Naive thymus-derived CD4-positive, alpha-beta T cell (primary cell): ENCODE results near the gene SDS. TPM values are rescaled to one million over a fixed set of nuclear protein-coding genes. Genes with fewer than 3 reads are reported as not detected.

ENCODE experiments used
- ATAC-seq: fragments of 150-1000 bp; cut with Tn5 transposase; 2 replicates; pipeline ENCODE4 v1.10.0; 2021; ENCODE audit warnings: mild to moderate bottlenecking, moderate library complexity
- CTCF ChIA-PET: fragments of 350-600 bp; sonication (Branson Sonifier 250); formaldehyde crosslinking; loops from one replicate; lab custom pipeline; 2021; ENCODE audit warnings: antibody characterized with exemption; lab: Charles Lee
- POLR2A ChIA-PET: fragments of 350-600 bp; sonication (Branson Sonifier 250); formaldehyde crosslinking; loops from one replicate; lab custom pipeline; 2021; ENCODE audit warnings: antibody characterized with exemption, inconsistent platforms; lab: Charles Lee
- DNase-seq, 9 donors: peaks; one replicate each; pipeline versions ENCODE4 v3.0.0 to v3.0.0-alpha.2; 2020 to 2022; ENCODE audit warnings: mixed read lengths in 1 of 9
- H3K27ac ChIP-seq: one replicate; pipeline ENCODE4 v1.7.0; 2013; ENCODE audit warnings: mild to moderate bottlenecking, low read depth, low read length, moderate library complexity
- H3K27me3 ChIP-seq, 2 donors: one replicate each; pipeline ENCODE4 v1.7.0; 2013; ENCODE audit warnings: low read length in 2 of 2, mild to moderate bottlenecking in 2 of 2, moderate library complexity in 2 of 2; ENCODE audit not compliant: control insufficient read depth in 2 of 2, insufficient read depth in 2 of 2
- H3K36me3 ChIP-seq, 3 experiments: 1 replicate in 2 of 3; 2 replicates in 1 of 3; pipeline ENCODE4 v1.7.0; 2013; ENCODE audit warnings: low read length in 3 of 3, mild to moderate bottlenecking in 3 of 3, moderate library complexity in 1 of 3; ENCODE audit not compliant: insufficient read depth in 3 of 3, control insufficient read depth in 2 of 3
- H3K4me1 ChIP-seq, 2 donors: one replicate each; pipeline ENCODE4 v1.7.0; 2013; ENCODE audit warnings: low read length in 2 of 2, mild to moderate bottlenecking in 2 of 2, moderate library complexity in 1 of 2; ENCODE audit not compliant: control insufficient read depth in 2 of 2, insufficient read depth in 2 of 2
- H3K4me3 ChIP-seq: 2 replicates; pipeline ENCODE4 v1.7.0; 2013; ENCODE audit warnings: mild to moderate bottlenecking, low read length
- H3K9me3 ChIP-seq, 3 experiments: 1 replicate in 2 of 3; 2 replicates in 1 of 3; pipeline ENCODE4 v1.7.0; 2013; ENCODE audit warnings: low read length in 3 of 3; ENCODE audit not compliant: control insufficient read depth in 2 of 3
- H3K27ac Mint-ChIP-seq, 9 donors: one replicate each; pipeline ENCODE4 v1.8.0; 2020 to 2022; ENCODE audit warnings: mixed read lengths in 9 of 9, mild to moderate bottlenecking in 8 of 9, moderate library complexity in 5 of 9, inconsistent platforms in 2 of 9
- H3K27me3 Mint-ChIP-seq, 5 donors: one replicate each; pipeline ENCODE4 v1.8.0; 2021 to 2022; ENCODE audit warnings: mixed read lengths in 5 of 5, mild to moderate bottlenecking in 1 of 5
- H3K36me3 Mint-ChIP-seq, 5 donors: one replicate each; pipeline ENCODE4 v1.8.0; 2020 to 2022; ENCODE audit warnings: mixed read lengths in 5 of 5, mild to moderate bottlenecking in 3 of 5, inconsistent platforms in 1 of 5
- H3K4me1 Mint-ChIP-seq, 7 donors: one replicate each; pipeline ENCODE4 v1.8.0; 2020 to 2022; ENCODE audit warnings: mixed read lengths in 7 of 7, mild to moderate bottlenecking in 3 of 7, inconsistent platforms in 1 of 7
- H3K4me3 Mint-ChIP-seq, 10 donors: one replicate each; pipeline ENCODE4 v1.8.0; 2020 to 2022; ENCODE audit warnings: mild to moderate bottlenecking in 10 of 10, mixed read lengths in 10 of 10, moderate library complexity in 6 of 10, inconsistent platforms in 2 of 10
- H3K9me3 Mint-ChIP-seq, 11 donors: one replicate each; pipeline ENCODE4 v1.8.0; 2020 to 2022; ENCODE audit warnings: mixed read lengths in 11 of 11, mild to moderate bottlenecking in 4 of 11, inconsistent platforms in 1 of 11, moderate library complexity in 1 of 11
- intact Hi-C, 2 donors: fragments of 100-400 bp; cut with micrococcal nuclease; formaldehyde crosslinking; loops; one replicate each; pipeline ENCODE4 v1.15.1; 2023
- polyA plus RNA-seq, 2 donors: library from polyadenylated mRNA; unstranded; fragments of 300-500 nt; fragmentation: Illumina TruSeq; gene quantifications; one replicate each; pipeline ENCODE4 v1.2.3, GENCODE V29; 2021
- total RNA-seq, 6 experiments: library from RNA in 5 of 6; stranded (reverse) in 5 of 6; gene quantifications; 1 replicate in 5 of 6; 2 replicates in 1 of 6; pipeline ENCODE4 v1.2.3 and lab custom pipeline; 2021 to 2026

Gene SDS
- total and polyA plus RNA-seq, 7 experiments from 2014 or later: 0.51 to 1.3 (median 0.76) TPM; not detected in 4

DNA sequence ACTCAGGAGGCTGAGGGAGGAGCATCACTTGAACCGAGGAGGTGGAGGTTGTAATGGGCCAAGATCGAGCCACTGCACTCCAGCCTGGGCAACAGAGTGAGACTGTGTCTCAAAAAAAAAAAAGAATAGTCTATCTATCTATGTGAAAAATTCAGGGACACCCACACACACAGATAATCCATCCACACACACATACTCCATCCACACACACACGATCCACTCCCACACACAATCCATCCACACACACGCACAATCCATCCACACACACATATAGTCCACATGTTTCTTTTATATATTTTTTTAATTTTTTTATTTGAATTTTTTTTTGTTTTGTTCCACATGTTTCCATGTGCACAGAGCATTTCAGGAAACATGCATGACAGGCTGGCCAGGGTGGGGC lies 3.3 kb downstream of the SDS start:
- H3K36me3 ChIP-seq: no peaks in the 10 kb centered on the region
- POLR2A ChIA-PET: no interaction called here
- CTCF ChIA-PET: no interaction called here
- peaks cover 0 to 4% (median 0%) of the 10 kb centered on the region in 5 donors for H3K36me3 Mint-ChIP-seq
- H3K27ac Mint-ChIP-seq: peak overlapping the region in 1 of 9 donors; percentile 8
- H3K4me3 Mint-ChIP-seq: no peak overlapping the region
- no peak overlapping the region for H3K4me3 ChIP-seq
- no peaks in the 10 kb centered on the region for H3K9me3 ChIP-seq
- H3K4me1 Mint-ChIP-seq: peaks cover 0 to 6% (median 0%) of the 10 kb centered on the region in 7 donors
- no peaks in the 10 kb centered on the region for H3K27me3 ChIP-seq
- intact Hi-C loops: no loop called here
- ATAC-seq (no peak), DNase-seq (no peak)
- H3K4me1 ChIP-seq: no peaks in the 10 kb centered on the region
- peaks cover 0 to 15% (median 7%) of the 10 kb centered on the region in 5 donors for H3K27me3 Mint-ChIP-seq
- no peak overlapping the region for H3K27ac ChIP-seq
- peaks cover 0 to 2% (median 0%) of the 10 kb centered on the region in 11 donors for H3K9me3 Mint-ChIP-seq

DNA sequence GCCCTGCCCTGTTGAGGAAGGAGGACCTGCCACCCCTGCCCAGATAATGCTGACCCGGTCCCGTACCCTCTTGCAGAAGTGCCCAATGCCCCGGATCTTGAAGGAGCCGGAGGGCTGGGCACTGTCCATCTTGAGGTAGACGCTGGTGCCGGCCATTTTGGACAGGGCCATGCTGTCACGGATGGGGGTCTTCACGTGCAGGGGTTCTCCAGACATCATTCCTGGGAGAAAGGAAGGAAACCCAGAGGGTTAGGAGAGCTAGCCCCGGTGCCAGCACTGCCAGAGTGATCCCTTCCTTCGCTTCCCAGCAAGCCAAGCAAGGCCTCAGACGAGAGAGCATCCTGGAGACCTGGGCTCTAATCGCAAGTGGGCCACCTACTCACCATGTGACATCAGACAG lies 4.2 kb downstream of the SDS start:
- peaks cover 0 to 13% (median 5%) of the 10 kb centered on the region in 5 donors for H3K27me3 Mint-ChIP-seq
- intact Hi-C loops: no loop called here

DNA sequence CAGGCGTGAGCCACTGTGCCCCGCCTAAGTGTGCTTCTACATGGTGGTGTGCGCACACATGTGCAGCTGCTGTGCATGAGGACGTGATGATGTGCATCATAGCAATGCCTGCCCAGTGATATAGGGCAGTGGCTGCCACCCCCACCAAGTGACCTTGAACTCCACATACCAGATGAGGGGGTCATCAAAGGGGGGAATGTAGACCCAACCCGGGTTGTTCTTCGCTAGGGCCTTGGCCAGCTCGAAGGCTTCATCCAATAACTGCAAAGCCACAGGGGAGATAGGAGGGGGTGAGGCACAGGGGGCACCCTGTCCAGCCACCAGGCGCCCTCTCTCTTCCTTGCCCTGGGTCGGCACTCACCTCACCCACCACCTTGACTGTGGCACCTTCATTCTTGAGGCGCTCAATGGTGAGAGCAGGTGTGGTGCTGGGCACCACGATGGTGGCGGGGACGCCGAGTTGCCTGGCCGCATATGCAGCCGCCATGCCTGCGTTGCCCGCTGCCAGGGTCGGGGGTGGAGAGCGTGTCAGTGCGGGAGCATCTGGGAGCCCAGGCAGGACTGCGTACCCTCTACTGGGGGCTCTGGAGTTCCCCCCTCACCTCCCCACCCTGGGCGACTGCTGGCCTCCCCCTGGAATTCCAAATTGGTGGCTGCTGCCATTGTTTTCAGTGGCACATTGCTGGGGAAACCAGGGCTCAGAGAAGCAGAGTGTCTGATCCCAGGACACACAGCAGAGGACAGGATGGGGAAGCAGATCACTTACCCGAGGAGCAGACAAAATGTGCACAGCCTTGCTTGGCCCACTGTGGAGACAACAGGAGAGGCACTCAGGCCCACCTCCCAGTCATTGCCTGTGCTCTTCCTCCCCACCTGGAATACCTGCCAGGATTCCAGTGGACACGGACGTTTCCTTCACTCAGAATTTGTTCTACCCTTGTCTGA lies 5.1 kb downstream of the SDS start:
- H3K27ac ChIP-seq: no peak overlapping the region
- ATAC-seq: no peak
- intact Hi-C loops: no loop called here
- CTCF ChIA-PET: no interaction called here
- peaks cover 0 to 1% (median 0%) of the 10 kb centered on the region in 5 donors for H3K36me3 Mint-ChIP-seq
- no peak overlapping the region for H3K4me3 Mint-ChIP-seq
- POLR2A ChIA-PET: no interaction called here
- no peaks in the 10 kb centered on the region for H3K9me3 ChIP-seq
- no peaks in the 10 kb centered on the region for H3K4me1 ChIP-seq
- H3K9me3 Mint-ChIP-seq: peaks cover 0 to 2% (median 0%) of the 10 kb centered on the region in 11 donors
- peaks cover 0 to 6% (median 0%) of the 10 kb centered on the region in 5 donors for H3K27me3 Mint-ChIP-seq
- H3K4me3 ChIP-seq: no peak overlapping the region
- no peaks in the 10 kb centered on the region for H3K4me1 Mint-ChIP-seq
- H3K36me3 ChIP-seq: no peaks in the 10 kb centered on the region
- no peak overlapping the region for H3K27ac Mint-ChIP-seq
- DNase-seq: no peak
- no peaks in the 10 kb centered on the region for H3K27me3 ChIP-seq

More for the DNA sequence above, 4.2 kb downstream of the SDS start:
- POLR2A ChIA-PET: no interaction called here
- peaks cover 0 to 2% (median 0%) of the 10 kb centered on the region in 11 donors for H3K9me3 Mint-ChIP-seq
- DNase-seq (no peak), ATAC-seq (no peak)
- H3K4me3 ChIP-seq: no peak overlapping the region
- H3K36me3 Mint-ChIP-seq: peaks cover 0 to 4% (median 0%) of the 10 kb centered on the region in 5 donors
- peaks cover 0 to 6% (median 0%) of the 10 kb centered on the region in 7 donors for H3K4me1 Mint-ChIP-seq
- no peaks in the 10 kb centered on the region for H3K36me3 ChIP-seq
- H3K27ac ChIP-seq: no peak overlapping the region
- H3K27me3 ChIP-seq: no peaks in the 10 kb centered on the region
- H3K4me1 ChIP-seq: no peaks in the 10 kb centered on the region
- no peak overlapping the region for H3K27ac Mint-ChIP-seq
- CTCF ChIA-PET: no interaction called here
- H3K9me3 ChIP-seq: no peaks in the 10 kb centered on the region
- H3K4me3 Mint-ChIP-seq: no peak overlapping the region

DNA sequence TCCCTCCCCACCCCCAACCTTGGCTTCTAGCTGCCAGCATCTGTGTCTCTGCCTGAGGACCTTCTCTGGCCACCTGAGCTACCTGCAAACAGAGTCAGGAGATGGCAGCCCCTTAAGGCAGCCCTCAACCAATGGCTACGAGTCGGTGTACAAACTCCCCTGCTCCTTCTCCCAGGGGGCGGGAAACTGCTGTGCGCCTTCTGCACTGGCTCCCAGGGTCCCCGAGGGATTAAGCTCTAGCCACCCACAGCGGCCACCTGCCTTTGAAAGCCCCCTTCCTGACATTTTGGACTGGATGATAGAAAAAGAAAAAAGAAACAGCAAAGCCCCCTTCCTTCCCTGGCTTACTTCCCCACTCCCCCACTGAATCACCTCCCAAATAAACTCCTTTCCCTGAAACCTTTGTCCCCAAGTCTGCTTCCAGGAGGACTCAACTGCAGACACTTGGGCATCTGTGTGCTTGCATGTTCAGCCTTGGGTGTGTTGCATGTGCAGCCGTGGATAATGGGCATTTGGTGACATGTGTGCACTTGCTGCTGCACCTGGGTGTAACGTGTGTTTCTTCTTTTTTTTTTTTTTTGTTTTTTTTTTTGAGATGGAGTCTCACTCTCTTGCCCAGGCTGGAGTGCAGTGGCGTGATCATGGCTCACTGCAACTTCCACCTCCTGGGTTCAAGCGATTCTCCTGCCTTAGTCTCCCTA lies 6.0 kb downstream of the SDS start:
- no peaks in the 10 kb centered on the region for H3K4me1 Mint-ChIP-seq
- peaks cover 0 to 2% (median 0%) of the 10 kb centered on the region in 11 donors for H3K9me3 Mint-ChIP-seq
- peak overlapping the region in 1 of 9 donors; percentile 52 for H3K27ac Mint-ChIP-seq
- peaks cover 0 to 5% (median 0%) of the 10 kb centered on the region in 5 donors for H3K36me3 Mint-ChIP-seq
- intact Hi-C loops: no loop called here
- CTCF ChIA-PET: no interaction called here
- Histone ChIP-seq H3K27me3 (no peaks in the 10 kb centered on the region), H3K9me3 (no peaks in the 10 kb centered on the region), H3K36me3 (no peaks in the 10 kb centered on the region), H3K4me3 (no peak overlapping the region), H3K27ac (no peak overlapping the region), H3K4me1 (no peaks in the 10 kb centered on the region)
- no peak for ATAC-seq
- no peak for DNase-seq
- H3K27me3 Mint-ChIP-seq: peaks cover 0 to 6% (median 0%) of the 10 kb centered on the region in 5 donors
- H3K4me3 Mint-ChIP-seq: no peak overlapping the region
- POLR2A ChIA-PET: no interaction called here

- no peak for DNase-seq
- no peaks in the 10 kb centered on the region for H3K9me3 ChIP-seq
- no peak overlapping the region for H3K27ac Mint-ChIP-seq
- H3K4me1 ChIP-seq: no peaks in the 10 kb centered on the region
- H3K27me3 ChIP-seq: no peaks in the 10 kb centered on the region
- H3K4me3 ChIP-seq: no peak overlapping the region
- peaks cover 0 to 6% (median 0%) of the 10 kb centered on the region in 5 donors for H3K27me3 Mint-ChIP-seq
- no peak for ATAC-seq
- no peaks in the 10 kb centered on the region for H3K4me1 Mint-ChIP-seq
- intact Hi-C loops: no loop called here
- peaks cover 0 to 2% (median 0%) of the 10 kb centered on the region in 11 donors for H3K9me3 Mint-ChIP-seq
- POLR2A ChIA-PET: no interaction called here
- H3K27ac ChIP-seq: no peak overlapping the region
- H3K36me3 ChIP-seq: no peaks in the 10 kb centered on the region
- peaks cover 0 to 5% (median 0%) of the 10 kb centered on the region in 5 donors for H3K36me3 Mint-ChIP-seq
- H3K4me3 Mint-ChIP-seq: no peak overlapping the region
- CTCF ChIA-PET: no interaction called here
Measured at GRCh38 chr12:113396828-113397496, 6.7 kb downstream of the SDS start.

- H3K4me1 ChIP-seq: no peaks in the 10 kb centered on the region
- H3K36me3 Mint-ChIP-seq: peaks cover 0 to 5% (median 0%) of the 10 kb centered on the region in 5 donors
- H3K27me3 Mint-ChIP-seq: peaks cover 0 to 6% (median 0%) of the 10 kb centered on the region in 5 donors
- intact Hi-C loops: no loop called here
- ATAC-seq: no peak
- H3K36me3 ChIP-seq: peaks cover 0 to under 1% (median 0%) of the 10 kb centered on the region in 3 experiments
- H3K27ac ChIP-seq: no peak overlapping the region
- no peaks in the 10 kb centered on the region for H3K9me3 ChIP-seq
- H3K4me1 Mint-ChIP-seq: no peaks in the 10 kb centered on the region
- H3K4me3 Mint-ChIP-seq: no peak overlapping the region
- no peak overlapping the region for H3K27ac Mint-ChIP-seq
- ChIA-PET POLR2A (no interaction called here), CTCF (interaction anchor here (0.7 kb wide), 1 partner anchor 1633 kb away, joined by 3 read pairs; no protein-coding TSS in a partner anchor)
- DNase-seq: no peak
- H3K9me3 Mint-ChIP-seq: peaks cover 0 to 2% (median 0%) of the 10 kb centered on the region in 11 donors
- no peak overlapping the region for H3K4me3 ChIP-seq
- H3K27me3 ChIP-seq: no peaks in the 10 kb centered on the region
Measured at GRCh38 chr12:113396200-113396599, 7.5 kb downstream of the SDS start.
